Cerebellar nuclear complex (tissue), 1 donor: ENCODE results near the gene NFIL3.

ENCODE experiments used
- DNase-seq, 2 experiments: peaks; one replicate each; lab custom pipeline; 2025; lab: John Stamatoyannopoulos, UW

Gene NFIL3

GRCh38 chr9:91421971-91422757 is 1.5 kb downstream of the NFIL3 start:
- DNase-seq: no peak

GRCh38 chr9:91421128-91421765 is 2.4 kb downstream of the NFIL3 start:
- no peak for DNase-seq

DNA sequence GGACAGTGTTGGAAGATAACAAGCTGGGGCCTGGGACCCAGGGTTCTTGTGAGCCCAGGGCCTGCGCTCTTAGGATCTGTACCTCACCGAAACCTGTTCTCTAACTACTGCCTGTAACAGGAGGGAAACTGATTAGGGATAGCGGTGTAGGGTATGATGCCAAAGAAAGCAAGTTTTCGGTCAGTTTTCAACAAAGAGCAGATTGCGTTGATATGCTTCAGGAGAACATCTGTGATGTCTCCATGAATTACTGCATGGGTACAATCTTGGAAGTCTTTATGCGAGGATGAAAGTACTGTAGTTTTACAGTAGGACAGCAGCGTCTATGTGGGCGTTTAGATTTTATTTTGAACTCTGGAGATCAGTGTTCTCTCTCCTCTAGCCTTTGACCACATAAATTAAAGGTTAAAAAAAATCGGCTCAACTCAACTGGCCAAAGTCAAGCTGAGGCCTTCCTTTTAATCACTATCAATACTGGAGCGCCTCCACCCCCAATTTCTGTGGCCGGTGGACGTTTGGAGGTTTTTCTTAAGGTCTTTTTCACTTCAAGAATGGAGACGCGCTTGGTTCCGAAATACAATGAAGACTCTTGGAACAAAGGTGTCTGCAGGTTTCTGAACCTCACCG is 3.0 kb downstream of the NFIL3 start:
- DNase-seq: no peak

DNA sequence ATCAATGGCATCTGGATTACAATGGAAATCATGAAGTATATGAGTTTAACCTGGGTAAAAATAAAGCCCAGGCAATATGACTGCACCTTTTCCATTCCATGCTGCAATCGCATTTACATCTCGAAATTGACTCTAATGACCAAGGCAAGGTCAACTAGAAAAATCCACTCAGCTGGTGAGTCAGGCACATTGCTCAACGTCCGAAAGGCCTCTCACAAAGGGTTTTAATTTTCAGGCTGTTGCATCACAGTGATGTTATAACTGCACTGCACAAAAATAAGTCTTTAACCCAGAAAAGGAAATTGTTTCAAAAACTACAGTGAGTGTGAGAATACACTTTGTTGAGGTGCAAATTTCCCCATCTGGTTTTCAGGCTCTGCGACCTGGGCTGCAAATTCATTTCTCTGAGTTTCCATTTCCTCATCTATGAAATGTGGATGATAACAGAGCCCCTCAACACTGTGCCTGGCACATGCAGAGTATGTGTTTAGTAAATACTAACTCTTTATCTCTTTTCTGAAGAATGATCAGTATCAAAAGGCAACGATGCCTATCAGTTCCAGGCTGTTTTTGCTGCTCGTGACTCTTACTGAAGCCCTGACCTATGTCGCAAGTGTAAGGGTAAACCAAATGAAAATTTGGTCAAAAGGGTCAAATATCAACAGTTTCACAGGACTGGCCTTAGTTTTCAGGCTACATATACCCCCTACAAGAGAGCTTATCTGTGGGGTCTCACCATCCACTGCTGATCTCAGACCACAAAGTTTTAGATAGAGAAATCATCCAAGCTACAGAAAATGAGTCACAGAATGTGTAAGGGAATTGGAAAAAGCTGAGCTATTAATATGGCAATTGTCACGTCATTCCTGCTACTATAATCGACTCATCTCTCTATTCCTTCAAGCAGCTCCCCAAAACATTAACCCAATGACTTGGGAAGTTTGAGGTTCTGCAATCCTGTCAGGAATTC is 4.1 kb downstream of the NFIL3 start:
- DNase-seq: no peak

- no peak for DNase-seq
Observed at GRCh38 chr9:91418215-91418610, 5.4 kb downstream of the NFIL3 start.

- DNase-seq: no peak
Observed at GRCh38 chr9:91417602-91418214, 5.9 kb downstream of the NFIL3 start.

DNA sequence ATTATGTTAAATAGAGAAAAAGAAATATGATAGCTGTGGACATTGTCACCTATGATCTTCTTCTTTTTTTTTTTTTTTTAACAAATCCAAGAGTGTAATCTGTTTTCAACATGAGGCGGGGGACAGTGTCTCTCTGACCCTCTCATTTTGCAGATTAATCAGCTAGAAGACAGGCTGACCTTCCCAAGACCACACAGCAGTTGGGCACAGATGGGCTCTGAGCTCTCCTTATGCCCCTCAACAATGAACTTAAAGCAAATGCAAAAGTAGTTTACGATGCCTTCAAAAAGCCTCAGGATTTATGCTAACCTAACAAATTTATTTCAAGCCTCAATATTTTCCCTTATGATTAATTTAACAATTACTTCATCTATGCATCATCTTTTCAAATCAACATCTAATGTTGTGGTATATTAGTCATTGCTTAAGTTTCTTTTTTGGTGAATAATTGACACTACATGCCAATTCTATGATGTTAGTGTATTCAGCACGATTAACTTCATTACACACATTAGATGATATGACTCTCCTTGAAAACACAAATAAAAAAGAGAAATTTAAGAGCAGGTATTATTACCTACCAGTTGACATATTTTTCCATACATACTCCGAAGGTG is 7.4 kb downstream of the NFIL3 start:
- DNase-seq: no peak

GRCh38 chr9:91415290-91415689 is 8.3 kb downstream of the NFIL3 start:
- no peak for DNase-seq

DNA sequence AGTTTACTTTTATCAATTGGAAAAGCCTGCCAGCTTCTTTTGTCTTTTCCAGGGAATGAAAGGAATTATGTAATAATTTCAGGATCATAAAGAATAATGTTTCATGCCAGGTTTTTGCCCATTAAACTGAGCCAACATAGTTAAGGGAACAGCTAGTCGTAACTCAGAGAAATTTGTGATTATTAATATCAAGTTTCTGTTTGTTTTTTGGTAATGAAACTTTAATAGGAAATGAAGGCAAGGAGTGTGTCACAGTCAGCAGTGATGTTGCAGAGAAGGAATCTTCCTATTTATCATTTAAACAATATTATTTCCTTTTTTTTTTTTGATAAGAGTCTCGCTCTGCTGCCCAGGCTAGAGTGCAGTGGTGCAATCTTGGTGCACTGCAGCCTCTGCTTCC is 10.7 kb downstream of the NFIL3 start:
- no peak for DNase-seq

- DNase-seq: no peak
Observed at GRCh38 chr9:91411096-91411771, 12.4 kb downstream of the NFIL3 start.

DNA sequence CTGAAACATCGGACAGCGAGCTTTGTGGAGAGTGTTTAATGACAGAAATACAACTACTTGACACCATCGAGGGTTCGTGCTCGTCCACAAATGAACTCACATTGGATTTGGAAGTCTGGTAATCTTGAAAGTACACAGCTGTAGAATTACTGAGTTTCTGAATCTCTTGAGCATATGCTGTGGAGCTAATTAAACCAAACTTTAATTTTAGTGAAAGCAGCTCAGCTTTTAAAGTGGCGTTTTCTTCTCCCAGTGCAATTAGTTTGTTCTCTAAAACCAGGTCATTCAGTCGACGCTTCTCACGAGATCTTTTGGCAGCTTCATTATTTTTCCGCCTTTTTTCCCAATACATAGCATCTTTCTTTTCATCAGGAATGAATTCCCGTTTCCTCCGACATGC is 13.5 kb downstream of the NFIL3 start:
- DNase-seq: no peak

GRCh38 chr9:91408475-91408874 is 15.2 kb downstream of the NFIL3 start:
- no peak for DNase-seq

GRCh38 chr9:91407580-91408318 is 15.9 kb downstream of the NFIL3 start:
- no peak for DNase-seq

- no peak for DNase-seq
Observed at GRCh38 chr9:91405343-91406077, 18.1 kb downstream of the NFIL3 start.

DNA sequence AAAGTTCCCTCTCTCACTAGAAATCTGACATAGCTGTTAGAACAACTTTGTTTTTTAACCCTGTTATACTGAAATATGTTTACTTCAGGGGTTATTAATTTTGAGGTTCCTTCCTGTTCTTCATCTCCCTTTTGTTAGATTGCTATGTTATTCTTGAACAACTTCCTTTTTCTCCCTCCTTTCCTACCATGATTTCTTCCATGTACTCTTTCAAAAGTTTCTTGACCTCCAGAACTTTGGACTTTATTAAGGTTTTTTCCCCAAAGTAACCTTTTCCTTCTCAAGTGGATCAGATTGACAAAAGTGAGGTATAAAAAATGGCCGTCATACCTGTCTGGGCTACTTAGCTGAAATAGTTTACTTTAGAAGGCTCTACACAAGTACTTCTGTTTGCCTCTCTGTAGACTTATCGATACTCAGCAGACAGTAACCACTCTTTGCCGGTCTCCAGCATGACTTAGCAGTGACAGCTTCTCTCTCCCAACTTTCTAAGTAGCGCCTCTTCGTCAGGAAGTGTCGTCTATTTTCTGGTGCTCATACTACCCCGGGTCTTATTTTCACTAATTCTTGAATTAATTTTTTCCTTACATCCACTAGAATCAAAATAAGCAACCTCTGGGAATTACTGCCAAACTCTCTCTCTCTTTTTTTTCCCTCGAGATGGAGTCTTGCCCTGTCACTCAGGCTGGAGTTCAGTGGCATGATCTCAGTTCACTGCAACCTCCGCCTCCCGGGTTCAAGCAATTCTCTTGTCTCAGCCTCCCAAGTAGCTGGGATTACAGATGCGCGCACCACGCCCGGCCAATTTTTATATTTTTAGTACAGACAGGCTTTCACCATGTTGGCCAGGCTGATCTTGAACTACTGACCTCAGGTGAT is 19.7 kb downstream of the NFIL3 start:
- no peak for DNase-seq

- no peak for DNase-seq
Observed at GRCh38 chr9:91398926-91399325, 24.7 kb downstream of the NFIL3 start.

DNA sequence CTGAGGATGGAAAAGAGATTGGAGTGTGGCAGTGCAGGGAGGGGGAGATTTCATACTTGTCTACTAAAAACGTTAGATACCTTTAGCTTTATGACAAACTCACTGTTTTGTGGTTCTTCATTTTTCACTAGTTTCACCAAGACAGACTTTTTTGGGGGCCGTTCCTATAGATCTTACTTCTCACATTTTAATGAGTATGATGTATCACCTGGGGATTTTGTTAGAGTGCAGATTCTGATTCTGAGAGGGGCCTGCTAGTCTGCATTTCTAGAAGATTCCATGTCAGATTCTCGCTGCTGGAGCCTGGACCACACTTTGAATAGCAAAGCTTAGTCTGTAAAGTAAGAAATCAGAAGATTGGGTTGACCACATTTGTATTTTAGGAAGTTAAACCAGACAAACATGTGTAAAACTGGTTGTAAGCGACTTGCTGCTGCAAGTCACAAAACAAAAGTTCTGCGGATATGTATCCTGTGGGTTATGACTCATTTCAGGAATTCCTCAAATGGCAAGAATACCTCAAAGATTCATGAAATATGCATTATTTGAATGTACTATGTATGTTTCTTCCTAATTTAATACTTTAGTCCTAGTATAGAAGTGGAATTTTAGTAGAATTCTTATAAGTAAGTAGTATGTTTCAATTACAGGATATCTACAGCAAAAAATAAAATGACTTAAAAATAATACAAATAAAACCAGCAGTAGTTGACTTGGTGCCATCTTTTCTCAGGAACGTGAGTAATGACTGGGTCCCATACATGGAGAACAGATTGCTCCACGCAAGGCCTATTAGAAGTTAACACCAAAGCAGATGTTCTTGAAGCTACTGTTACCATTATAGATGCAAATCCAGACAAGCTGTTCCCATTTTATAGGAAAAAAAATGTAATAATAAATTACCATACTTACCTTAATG is 27.8 kb downstream of the NFIL3 start:
- DNase-seq: no peak
